AG04450 (cell line): ENCODE measurements around the gene FMO5. TPM values are rescaled to one million over a fixed set of nuclear protein-coding genes. Genes with fewer than 3 reads are reported as not detected.

ENCODE experiments used
- CTCF ChIA-PET: fragments of 300-600, 350-600 bp; formaldehyde crosslinking; extraction: SDS; loops from one replicate; lab custom pipeline; 2022; ENCODE audit warnings: antibody characterized with exemption, inconsistent platforms; lab: Charles Lee
- POLR2A ChIA-PET: fragments of 350-600 bp; formaldehyde crosslinking; extraction: SDS; loops from one replicate; lab custom pipeline; 2021; ENCODE audit warnings: antibody characterized with exemption, inconsistent platforms; lab: Yijun Ruan, JAX
- DNase-seq: peaks from one replicate; pipeline ENCODE4 v3.0.0-alpha.2; 2011; ENCODE audit warnings: low read depth, low spot score
- H3K27ac ChIP-seq: one replicate; pipeline ENCODE4 v1.5.1; 2012; ENCODE audit warnings: low read depth, low read length, control low read depth
- H3K27me3 ChIP-seq: one replicate; pipeline ENCODE4 v1.6.0; 2012; ENCODE audit warnings: low read length; ENCODE audit not compliant: control insufficient read depth, insufficient read depth
- H3K4me3 ChIP-seq: 2 replicates; pipeline ENCODE4 v1.5.1; 2011; ENCODE audit warnings: mild to moderate bottlenecking, low read depth, low read length, control low read depth
- H3K9me3 ChIP-seq: 2 replicates; pipeline ENCODE4 v1.5.1; 2012; ENCODE audit warnings: low read length; ENCODE audit not compliant: control insufficient read depth, insufficient read depth
- polyA plus RNA-seq: library from polyadenylated mRNA; depleted of rRNA; stranded (reverse); fragments of >200 nt; gene quantifications from 2 replicates; pipeline ENCODE4 v1.2.3, GENCODE V29; 2011
- TF ChIP-seq, protein P1 (sequence below): IDR thresholded peaks from 2 replicates; pipeline ENCODE4 v1.5.1; 2011; ENCODE audit warnings: low read depth, low read length, control low read depth, inconsistent platforms

The FMO5 gene
- polyA plus RNA-seq, 1 experiment, result 0.98 TPM

DNA sequence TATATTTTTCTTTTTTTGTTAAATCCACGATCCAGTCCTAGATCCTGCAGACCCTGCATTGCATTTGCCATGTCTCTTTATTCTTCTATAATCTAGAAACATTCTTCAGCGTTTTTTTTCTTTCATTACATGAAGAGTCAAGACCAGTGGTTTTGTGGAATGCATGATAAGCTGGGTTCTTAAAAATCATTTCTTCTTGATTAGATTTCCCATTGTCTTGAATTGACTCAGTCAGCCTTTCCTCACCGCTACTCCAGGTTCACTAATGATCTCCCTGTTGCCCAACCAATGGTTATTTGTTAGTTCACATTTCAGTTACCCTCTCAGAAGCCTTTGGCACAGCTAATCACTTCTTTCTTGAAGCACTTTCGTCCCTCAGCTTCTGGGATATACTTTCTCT lies 42.6 kb upstream of the FMO5 start:
- CTCF ChIA-PET, result no interaction called here

DNA sequence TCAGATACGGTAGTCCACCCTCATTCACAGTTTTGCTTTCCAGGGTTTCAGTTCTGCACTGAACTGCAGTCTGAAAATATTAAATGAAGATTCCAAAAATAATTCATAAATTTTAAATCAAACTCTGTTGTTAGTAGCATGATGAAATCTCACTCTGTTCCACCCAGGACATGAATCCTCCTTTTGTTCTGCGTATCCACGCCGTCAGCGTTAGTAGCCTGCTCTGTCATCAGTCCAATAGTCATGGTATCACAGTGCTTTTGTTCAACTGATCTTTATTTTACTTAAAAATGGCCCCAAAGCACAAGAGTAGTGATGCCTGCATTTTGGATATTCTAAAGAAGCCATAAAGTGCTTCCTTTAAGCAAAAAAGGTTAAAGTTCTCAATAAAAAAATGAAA lies 41.2 kb upstream of the FMO5 start:
- no peaks in the 10 kb centered on the region for H3K9me3 ChIP-seq

More for the DNA sequence above, 42.6 kb upstream of the FMO5 start:
- Histone ChIP-seq H3K27ac (no peak overlapping the region), H3K4me3 (no peak overlapping the region), H3K9me3 (no peaks in the 10 kb centered on the region), H3K27me3 (no peaks in the 10 kb centered on the region)
- POLR2A ChIA-PET, result no interaction called here
- no peak for DNase-seq
- TF ChIP-seq, protein P1, sequence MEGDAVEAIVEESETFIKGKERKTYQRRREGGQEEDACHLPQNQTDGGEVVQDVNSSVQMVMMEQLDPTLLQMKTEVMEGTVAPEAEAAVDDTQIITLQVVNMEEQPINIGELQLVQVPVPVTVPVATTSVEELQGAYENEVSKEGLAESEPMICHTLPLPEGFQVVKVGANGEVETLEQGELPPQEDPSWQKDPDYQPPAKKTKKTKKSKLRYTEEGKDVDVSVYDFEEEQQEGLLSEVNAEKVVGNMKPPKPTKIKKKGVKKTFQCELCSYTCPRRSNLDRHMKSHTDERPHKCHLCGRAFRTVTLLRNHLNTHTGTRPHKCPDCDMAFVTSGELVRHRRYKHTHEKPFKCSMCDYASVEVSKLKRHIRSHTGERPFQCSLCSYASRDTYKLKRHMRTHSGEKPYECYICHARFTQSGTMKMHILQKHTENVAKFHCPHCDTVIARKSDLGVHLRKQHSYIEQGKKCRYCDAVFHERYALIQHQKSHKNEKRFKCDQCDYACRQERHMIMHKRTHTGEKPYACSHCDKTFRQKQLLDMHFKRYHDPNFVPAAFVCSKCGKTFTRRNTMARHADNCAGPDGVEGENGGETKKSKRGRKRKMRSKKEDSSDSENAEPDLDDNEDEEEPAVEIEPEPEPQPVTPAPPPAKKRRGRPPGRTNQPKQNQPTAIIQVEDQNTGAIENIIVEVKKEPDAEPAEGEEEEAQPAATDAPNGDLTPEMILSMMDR, result no peak

DNA sequence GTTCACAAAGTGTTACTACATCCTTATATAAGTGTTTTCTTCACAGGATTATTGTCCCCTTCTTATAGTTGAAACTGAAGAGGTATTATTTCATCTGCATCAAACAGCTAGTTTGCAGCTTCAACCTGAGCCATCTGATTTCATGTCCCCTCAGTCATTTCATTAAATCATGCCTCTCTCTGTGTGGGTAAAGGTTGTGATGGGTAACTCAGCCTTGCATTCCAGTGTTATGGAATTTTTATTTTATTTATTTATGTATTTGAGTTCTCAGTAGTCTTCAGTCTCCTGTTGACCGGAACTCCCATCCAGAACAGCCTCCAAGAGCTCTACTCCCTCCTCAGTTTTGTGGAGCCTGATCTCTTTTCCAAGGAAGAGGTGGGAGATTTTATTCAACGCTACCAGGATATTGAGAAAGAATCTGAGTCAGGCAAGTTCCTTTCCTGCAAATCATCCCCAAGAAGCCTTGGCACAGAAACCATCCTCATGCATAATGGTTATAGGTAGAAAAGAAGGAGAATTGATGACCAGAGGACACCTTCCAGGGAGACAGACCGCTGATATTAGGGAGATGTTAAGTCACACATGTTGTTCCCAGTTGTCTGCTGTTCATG lies 39.1 kb upstream of the FMO5 start:
- no peaks in the 10 kb centered on the region for H3K9me3 ChIP-seq
- H3K4me3 ChIP-seq, result no peak overlapping the region
- H3K27me3 ChIP-seq, result no peaks in the 10 kb centered on the region
- POLR2A ChIA-PET, result no interaction called here
- no peak overlapping the region for H3K27ac ChIP-seq
- TF ChIP-seq, protein P1, result no peak
- CTCF ChIA-PET, result interaction anchor here (0.5 kb wide), 1 partner anchor 112 kb away, joined by 9 read pairs; no protein-coding TSS in a partner anchor
- peak; percentile 23 for DNase-seq

More for the DNA sequence above, 41.2 kb upstream of the FMO5 start:
- CTCF ChIA-PET, result no interaction called here
- TF ChIP-seq, protein P1, result no peak
- POLR2A ChIA-PET, result interaction anchor here (0.6 kb wide), 1 partner anchor 32 kb away, joined by 4 read pairs; no protein-coding TSS in a partner anchor
- Histone ChIP-seq H3K27ac (no peak overlapping the region), H3K4me3 (no peak overlapping the region), H3K27me3 (no peaks in the 10 kb centered on the region)
- no peak for DNase-seq

DNA sequence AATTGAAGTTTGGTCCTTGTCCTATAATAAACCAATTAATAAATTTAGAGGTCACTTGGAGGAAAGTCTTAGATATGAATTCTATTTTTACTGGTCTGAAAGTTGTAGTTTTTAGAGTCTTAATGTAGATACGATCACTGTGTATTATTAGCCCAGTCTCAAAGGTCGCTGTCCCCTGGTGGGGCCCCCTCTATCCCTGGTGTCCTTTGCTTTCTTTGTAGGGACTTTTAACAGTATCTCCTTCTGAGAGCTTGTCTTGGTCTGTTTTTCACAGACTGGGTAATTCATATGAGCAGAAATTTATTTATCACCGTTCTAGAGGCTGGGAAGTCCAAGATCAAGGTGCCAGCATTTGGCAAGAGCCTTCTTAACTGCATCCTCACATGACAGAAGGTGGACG lies 35.8 kb upstream of the FMO5 start:
- POLR2A ChIA-PET, result no interaction called here
- CTCF ChIA-PET, result interaction anchor here (0.6 to 1.9 kb wide), 3 partner anchors 10 to 379 kb away, joined by 3 to 9 read pairs (median 3); partner anchors contain the start of gene CHD1L
- no peaks in the 10 kb centered on the region for H3K27me3 ChIP-seq
- H3K27ac ChIP-seq, result no peak overlapping the region
- no peak overlapping the region for H3K4me3 ChIP-seq
- no peaks in the 10 kb centered on the region for H3K9me3 ChIP-seq
- DNase-seq, result no peak
- TF ChIP-seq, protein P1, result no peak

DNA sequence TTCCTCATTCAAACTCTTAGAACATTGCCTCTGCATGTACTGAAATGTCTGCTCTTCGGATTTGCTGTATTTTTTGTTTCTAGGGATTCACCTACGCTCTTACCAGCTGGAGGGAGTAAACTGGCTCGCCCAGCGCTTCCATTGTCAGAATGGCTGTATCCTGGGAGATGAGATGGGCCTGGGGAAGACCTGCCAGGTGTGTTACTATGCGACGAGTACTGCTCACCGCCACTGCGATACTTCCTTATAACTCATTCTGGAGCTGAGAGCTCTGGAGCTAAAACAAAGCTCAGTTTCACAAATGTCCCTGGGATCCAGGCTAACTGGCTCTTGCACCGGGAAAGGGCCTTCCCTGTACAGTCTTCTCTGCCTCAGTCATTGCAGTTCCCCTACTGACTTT lies 27.4 kb upstream of the FMO5 start:
- TF ChIP-seq, protein P1, result no peak
- DNase-seq, result no peak
- Histone ChIP-seq H3K27me3 (no peaks in the 10 kb centered on the region), H3K9me3 (no peaks in the 10 kb centered on the region), H3K27ac (no peak overlapping the region), H3K4me3 (no peak overlapping the region)
- ChIA-PET CTCF (interaction anchor here (0.9 to 2.6 kb wide), 2 partner anchors 9 to 21 kb away, joined by 3 to 9 read pairs; no protein-coding TSS in a partner anchor), POLR2A (no interaction called here)
